IMR-90 (cell line): ENCODE measurements around the gene RAC2. TPM values are rescaled to one million over a fixed set of nuclear protein-coding genes. Genes with fewer than 3 reads are reported as not detected.

Experiments
- ATAC-seq: fragments of 200-7000 bp; cut with Tn5 transposase; 2 replicates; pipeline ENCODE4 v1.9.1; 2020; ENCODE audit warnings: low read depth, mild to moderate bottlenecking, moderate library complexity
- BruUV-seq: library from RNA; stranded (reverse); fragments of 400-500 nt; replicated peaks from 2 replicates; lab custom pipeline; 2021; lab: Mats Ljungman, UMichigan
- CTCF ChIA-PET: fragments of 300-600 bp; formaldehyde crosslinking; extraction: SDS; loops from one replicate; lab custom pipeline; 2021; ENCODE audit warnings: antibody characterized with exemption; lab: Yijun Ruan, JAX
- POLR2A ChIA-PET: fragments of 300-600 bp; sonication (Branson Sonifier 250); formaldehyde crosslinking; loops from one replicate; lab custom pipeline; 2022; ENCODE audit warnings: antibody characterized with exemption; ENCODE audit not compliant: unreplicated experiment; lab: Charles Lee
- DNase-seq: peaks from one replicate; pipeline ENCODE4 v3.0.0; 2013
- H2AFZ ChIP-seq: replicated peaks from 2 replicates; pipeline ENCODE3; 2013; ENCODE audit warnings: low read length, mild to moderate bottlenecking; ENCODE audit not compliant: poor library complexity
- H2AK5ac ChIP-seq: 2 replicates; pipeline ENCODE4 v1.6.1; 2013; ENCODE audit warnings: low read depth, low read length, inconsistent platforms
- H2AK9ac ChIP-seq: replicated peaks from 2 replicates; pipeline ENCODE3; 2013; ENCODE audit warnings: mild to moderate bottlenecking, low read depth, low read length, moderate library complexity; ENCODE audit not compliant: poor library complexity
- H2BK120ac ChIP-seq: 2 replicates; pipeline ENCODE4 v1.6.1; 2013; ENCODE audit warnings: low read depth, low read length, inconsistent platforms
- H2BK15ac ChIP-seq: 3 replicates; pipeline ENCODE4 v1.6.1; 2013; ENCODE audit warnings: low read depth, low read length, inconsistent platforms
- H2BK20ac ChIP-seq: 2 replicates; pipeline ENCODE4 v1.6.1; 2013; ENCODE audit warnings: low read depth, mild to moderate bottlenecking, inconsistent platforms, low read length, moderate library complexity
- H2BK5ac ChIP-seq: 2 replicates; pipeline ENCODE4 v1.6.1; 2013; ENCODE audit warnings: mild to moderate bottlenecking, low read depth, low read length, inconsistent platforms; ENCODE audit not compliant: poor library complexity, severe bottlenecking
- H3K14ac ChIP-seq: replicated peaks from 2 replicates; pipeline ENCODE4 v1.6.1; 2013; ENCODE audit warnings: low read depth, low read length, inconsistent platforms
- H3K18ac ChIP-seq: 2 replicates; pipeline ENCODE4 v1.6.1; 2013; ENCODE audit warnings: low read depth, low read length, control low read depth
- H3K23ac ChIP-seq: 2 replicates; pipeline ENCODE4 v1.6.1; 2013; ENCODE audit warnings: low read depth, low read length, inconsistent platforms
- H3K27ac ChIP-seq: 2 replicates; pipeline ENCODE4 v1.5.1; 2013; ENCODE audit warnings: mild to moderate bottlenecking, control low read depth, low read length; ENCODE audit not compliant: insufficient read depth
- H3K27me3 ChIP-seq: 2 replicates; pipeline ENCODE4 v1.6.1; 2013; ENCODE audit warnings: low read length; ENCODE audit not compliant: control insufficient read depth, insufficient read depth
- H3K36me3 ChIP-seq: 2 replicates; pipeline ENCODE4 v1.6.1; 2013; ENCODE audit warnings: low read length, mixed read lengths; ENCODE audit not compliant: control insufficient read depth, insufficient read depth
- H3K4ac ChIP-seq: 2 replicates; pipeline ENCODE4 v1.6.1; 2013; ENCODE audit warnings: low read depth, low read length, inconsistent platforms
- H3K4me1 ChIP-seq: 2 replicates; pipeline ENCODE4 v1.6.1; 2013; ENCODE audit warnings: low read length, mixed read lengths; ENCODE audit not compliant: control insufficient read depth, insufficient read depth
- H3K4me2 ChIP-seq: 2 replicates; pipeline ENCODE4 v1.6.1; 2013; ENCODE audit warnings: low read depth, mild to moderate bottlenecking, control low read depth, low read length, moderate library complexity
- H3K4me3 ChIP-seq: 2 replicates; pipeline ENCODE4 v1.5.1; 2013; ENCODE audit warnings: low read depth, mild to moderate bottlenecking, control low read depth, low read length, moderate library complexity; ENCODE audit not compliant: insufficient read depth
- H3K56ac ChIP-seq: 2 replicates; pipeline ENCODE4 v1.6.1; 2013; ENCODE audit warnings: low read length, inconsistent platforms; ENCODE audit not compliant: insufficient read depth; ENCODE audit errors: extremely low read depth
- H3K79me1 ChIP-seq, 2 experiments: 2 replicates each; pipeline ENCODE4 v1.6.1; 2013; ENCODE audit warnings: low read length in 2 of 2, inconsistent platforms in 1 of 2, low read depth in 1 of 2
- H3K9ac ChIP-seq: 2 replicates; pipeline ENCODE4 v1.6.1; 2013; ENCODE audit warnings: low read depth, low read length, control low read depth
- H3K9me1 ChIP-seq: 2 replicates; pipeline ENCODE4 v1.6.1; 2013; ENCODE audit warnings: low read length, inconsistent platforms; ENCODE audit not compliant: insufficient read depth
- H3K9me3 ChIP-seq: 2 replicates; pipeline ENCODE4 v1.6.1; 2013; ENCODE audit warnings: low read length; ENCODE audit not compliant: control insufficient read depth, insufficient read depth
- H4K20me1 ChIP-seq: 2 replicates; pipeline ENCODE4 v1.6.1; 2013; ENCODE audit warnings: low read length, inconsistent platforms; ENCODE audit not compliant: insufficient read depth
- H4K5ac ChIP-seq: 2 replicates; pipeline ENCODE4 v1.6.1; 2013; ENCODE audit warnings: mild to moderate bottlenecking, low read depth, low read length, control low read depth
- H4K8ac ChIP-seq, 2 experiments: 2 replicates each; pipeline ENCODE4 v1.6.1; 2013; ENCODE audit warnings: low read depth in 2 of 2, low read length in 2 of 2, control low read depth in 1 of 2, inconsistent platforms in 1 of 2
- H4K91ac ChIP-seq: 2 replicates; pipeline ENCODE4 v1.6.1; 2013; ENCODE audit warnings: low read depth, low read length, inconsistent platforms; ENCODE audit not compliant: insufficient read depth
- BHLHE40 ChIP-seq: fragments of 150-350 bp; IDR thresholded peaks from 2 replicates; pipeline ENCODE4 v1.6.1; 2016; ENCODE audit warnings: mild to moderate bottlenecking, low read depth, low read length
- CEBPB ChIP-seq: IDR thresholded peaks from 2 replicates; pipeline ENCODE4 v1.6.1; 2012; ENCODE audit warnings: low read depth, low read length, improper control_type of control experiment
- CHD1 ChIP-seq: IDR thresholded peaks from 2 replicates; pipeline ENCODE4 v1.6.1; 2012; ENCODE audit warnings: low read depth, low read length, improper control_type of control experiment
- FOS ChIP-seq: fragments of 150-350 bp; IDR thresholded peaks from 2 replicates; pipeline ENCODE4 v1.6.1; 2016; ENCODE audit warnings: low read depth, low read length
- MAFK ChIP-seq: IDR thresholded peaks from 2 replicates; pipeline ENCODE4 v1.6.1; 2012; ENCODE audit warnings: low read depth, low read length, improper control_type of control experiment
- MAZ ChIP-seq: IDR thresholded peaks from 2 replicates; pipeline ENCODE4 v1.6.1; 2012; ENCODE audit warnings: low read depth, mild to moderate bottlenecking, low read length, improper control_type of control experiment, moderate library complexity, borderline replicate concordance
- MXI1 ChIP-seq: IDR thresholded peaks from 2 replicates; pipeline ENCODE4 v1.6.1; 2012; ENCODE audit warnings: low read depth, mild to moderate bottlenecking, low read length, moderate library complexity, borderline replicate concordance
- NFE2L2 ChIP-seq: fragments of 150-350 bp; IDR thresholded peaks from 2 replicates; pipeline ENCODE4 v1.6.1; 2016; ENCODE audit warnings: low read depth, mild to moderate bottlenecking, low read length
- POLR2A ChIP-seq: IDR thresholded peaks from 2 replicates; pipeline ENCODE4 v1.6.1; 2012; ENCODE audit warnings: mild to moderate bottlenecking, low read depth, low read length
- RAD21 ChIP-seq: IDR thresholded peaks from 2 replicates; pipeline ENCODE4 v1.6.1; 2012; ENCODE audit warnings: low read length, improper control_type of control experiment
- RCOR1 ChIP-seq: IDR thresholded peaks from 2 replicates; pipeline ENCODE4 v1.6.1; 2012; ENCODE audit warnings: mild to moderate bottlenecking, low read length, improper control_type of control experiment; ENCODE audit not compliant: insufficient replicate concordance
- RFX5 ChIP-seq: IDR thresholded peaks from 2 replicates; pipeline ENCODE4 v1.8.0; 2012; ENCODE audit warnings: low read depth, mild to moderate bottlenecking, low read length, moderate library complexity
- SMC3 ChIP-seq: fragments of 150-350 bp; IDR thresholded peaks from 2 replicates; pipeline ENCODE4 v1.6.1; 2016; ENCODE audit warnings: low read depth, mild to moderate bottlenecking, antibody characterized with exemption, low read length, moderate library complexity
- WGBS, 2 experiments: methylation state at CpG; one replicate each; pipeline versions ENCODE4 v1.1.5 to v1.1.7; 2013; ENCODE audit warnings: missing lambda C conversion rate in 2 of 2; ENCODE audit not compliant: insufficient read length in 1 of 2; ENCODE audit errors: extremely low coverage in 2 of 2; 5-methylcytosine and 5-hydroxymethylcytosine counted together
- dilution Hi-C: fragments of 300-500 bp; cut with HindIII; formaldehyde crosslinking; loops from one replicate; pipeline ENCODE4 v1.14.3; 2018; ENCODE audit warnings: low sequenced_read_pairs; ENCODE audit not compliant: unreplicated experiment
- in situ Hi-C: fragments of 300-500 bp; cut with MboI; formaldehyde crosslinking; loops from 3 replicates; pipeline ENCODE4 v1.14.3; 2019; ENCODE audit warnings: low sequenced_read_pairs, inconsistent platforms, mixed read lengths
- intact Hi-C: fragments of 100-400 bp; cut with micrococcal nuclease; formaldehyde crosslinking; loops from 2 replicates; pipeline ENCODE4 v1.10.0; 2022
- polyA plus RNA-seq, 3 experiments: library from polyadenylated mRNA; depleted of rRNA; stranded (reverse); fragments of >200 nt; gene quantifications; 2 replicates each; pipeline ENCODE4 v1.2.3, GENCODE V29; 2012; ENCODE audit warnings: low replicate concordance in 1 of 3
- total RNA-seq: library from RNA; depleted of rRNA; stranded (reverse); fragments of >200 nt; gene quantifications from 2 replicates; pipeline ENCODE4 v1.2.3, GENCODE V29; 2012
- TF ChIP-seq, protein P1 (sequence below): conservative IDR thresholded peaks from 2 replicates; pipeline ENCODE4 v1.5.1; 2012; ENCODE audit warnings: mild to moderate bottlenecking, low read depth, low read length, improper control_type of control experiment
- TF ChIP-seq, protein P2 (sequence below): fragments of 150-350 bp; IDR thresholded peaks from 2 replicates; pipeline ENCODE4 v1.6.1; 2017; ENCODE audit warnings: mild to moderate bottlenecking, antibody characterized with exemption, low read length, low read depth
- TF ChIP-seq, protein P3 (sequence below): fragments of 150-350 bp; IDR thresholded peaks from 2 replicates; pipeline ENCODE4 v1.6.1; 2016; ENCODE audit warnings: low read depth, mild to moderate bottlenecking, low read length, moderate library complexity, borderline replicate concordance

The RAC2 gene
- total and polyA plus RNA-seq, 2 of the 4 experiments (the other 2 are of a cell fraction), result 10.0 to 72.3 TPM

DNA sequence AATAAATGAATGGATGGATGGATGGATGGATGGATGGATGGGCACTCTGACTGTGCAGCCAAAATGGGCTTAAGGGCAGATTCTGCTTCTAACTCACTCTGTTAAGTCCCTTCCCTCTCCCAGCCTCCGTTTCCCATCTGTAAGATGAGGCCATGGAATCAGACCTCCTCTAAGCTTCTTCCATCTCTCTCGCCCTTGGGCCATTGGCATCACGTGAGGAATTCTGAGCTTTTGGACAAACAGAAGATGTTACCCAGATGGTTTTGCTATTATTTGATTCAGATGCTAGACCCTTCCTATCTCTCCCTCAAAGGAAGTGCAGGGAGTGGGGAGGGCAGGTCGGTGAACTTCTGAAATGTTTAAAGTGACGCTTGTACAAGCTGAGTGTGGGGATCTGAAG is 34.2 kb upstream of the RAC2 start:
- Histone ChIP-seq H3K4me3 (no peak overlapping the region), H3K18ac (no peak overlapping the region), H2BK5ac (no peak overlapping the region), H4K5ac (no peak overlapping the region), H2BK120ac (no peak overlapping the region; the same call in 1 of the 2 replicates), H2BK15ac (no peak overlapping the region), H3K9me1 (peaks cover 14% of the 10 kb centered on the region), H3K14ac (no peak overlapping the region), H2BK20ac (0 out of 2 replicates have a peak overlapping the region, but pooled peaks have one; percentile 4), H3K23ac (no peak overlapping the region), H2AK9ac (no peak overlapping the region), H3K4ac (no peak overlapping the region), H3K4me1 (peaks cover 3% of the 10 kb centered on the region), H3K9ac (no peak overlapping the region), H3K9me3 (peaks cover 5% of the 10 kb centered on the region), H3K27me3 (no peaks in the 10 kb centered on the region; the same call in 1 of the 2 replicates), H4K8ac (no peak overlapping the region), H3K36me3 (no peaks in the 10 kb centered on the region), H4K20me1 (no peaks in the 10 kb centered on the region), H2AFZ (no peak overlapping the region), H3K79me1 (no peaks in the 10 kb centered on the region), H4K91ac (no peak overlapping the region; the same call in 1 of the 2 replicates), H3K27ac (no peak overlapping the region), H3K4me2 (no peak overlapping the region), H3K56ac (no peak overlapping the region), H2AK5ac (peak overlapping the region; percentile 72)
- in situ Hi-C loops (no loop called here), intact Hi-C loops (no loop called here), dilution Hi-C loops (no loop called here)
- WGBS, 2 experiments, result no CpG with 5 or more reads among the region's 5 CpGs
- TF ChIP-seq, protein P1, sequence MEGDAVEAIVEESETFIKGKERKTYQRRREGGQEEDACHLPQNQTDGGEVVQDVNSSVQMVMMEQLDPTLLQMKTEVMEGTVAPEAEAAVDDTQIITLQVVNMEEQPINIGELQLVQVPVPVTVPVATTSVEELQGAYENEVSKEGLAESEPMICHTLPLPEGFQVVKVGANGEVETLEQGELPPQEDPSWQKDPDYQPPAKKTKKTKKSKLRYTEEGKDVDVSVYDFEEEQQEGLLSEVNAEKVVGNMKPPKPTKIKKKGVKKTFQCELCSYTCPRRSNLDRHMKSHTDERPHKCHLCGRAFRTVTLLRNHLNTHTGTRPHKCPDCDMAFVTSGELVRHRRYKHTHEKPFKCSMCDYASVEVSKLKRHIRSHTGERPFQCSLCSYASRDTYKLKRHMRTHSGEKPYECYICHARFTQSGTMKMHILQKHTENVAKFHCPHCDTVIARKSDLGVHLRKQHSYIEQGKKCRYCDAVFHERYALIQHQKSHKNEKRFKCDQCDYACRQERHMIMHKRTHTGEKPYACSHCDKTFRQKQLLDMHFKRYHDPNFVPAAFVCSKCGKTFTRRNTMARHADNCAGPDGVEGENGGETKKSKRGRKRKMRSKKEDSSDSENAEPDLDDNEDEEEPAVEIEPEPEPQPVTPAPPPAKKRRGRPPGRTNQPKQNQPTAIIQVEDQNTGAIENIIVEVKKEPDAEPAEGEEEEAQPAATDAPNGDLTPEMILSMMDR, result no peak
- TF ChIP-seq MXI1, result no peak
- no peak for TF ChIP-seq FOS
- no peak for TF ChIP-seq MAZ
- no peak for TF ChIP-seq RFX5
- TF ChIP-seq CHD1, result no peak
- TF ChIP-seq, protein P2, sequence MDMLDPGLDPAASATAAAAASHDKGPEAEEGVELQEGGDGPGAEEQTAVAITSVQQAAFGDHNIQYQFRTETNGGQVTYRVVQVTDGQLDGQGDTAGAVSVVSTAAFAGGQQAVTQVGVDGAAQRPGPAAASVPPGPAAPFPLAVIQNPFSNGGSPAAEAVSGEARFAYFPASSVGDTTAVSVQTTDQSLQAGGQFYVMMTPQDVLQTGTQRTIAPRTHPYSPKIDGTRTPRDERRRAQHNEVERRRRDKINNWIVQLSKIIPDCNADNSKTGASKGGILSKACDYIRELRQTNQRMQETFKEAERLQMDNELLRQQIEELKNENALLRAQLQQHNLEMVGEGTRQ, result no peak
- no peak for TF ChIP-seq POLR2A
- no peak for TF ChIP-seq RAD21
- TF ChIP-seq, protein P3, sequence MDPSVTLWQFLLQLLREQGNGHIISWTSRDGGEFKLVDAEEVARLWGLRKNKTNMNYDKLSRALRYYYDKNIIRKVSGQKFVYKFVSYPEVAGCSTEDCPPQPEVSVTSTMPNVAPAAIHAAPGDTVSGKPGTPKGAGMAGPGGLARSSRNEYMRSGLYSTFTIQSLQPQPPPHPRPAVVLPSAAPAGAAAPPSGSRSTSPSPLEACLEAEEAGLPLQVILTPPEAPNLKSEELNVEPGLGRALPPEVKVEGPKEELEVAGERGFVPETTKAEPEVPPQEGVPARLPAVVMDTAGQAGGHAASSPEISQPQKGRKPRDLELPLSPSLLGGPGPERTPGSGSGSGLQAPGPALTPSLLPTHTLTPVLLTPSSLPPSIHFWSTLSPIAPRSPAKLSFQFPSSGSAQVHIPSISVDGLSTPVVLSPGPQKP, result no peak
- no peak for TF ChIP-seq SMC3
- no peak for TF ChIP-seq NFE2L2
- no peak for TF ChIP-seq BHLHE40
- TF ChIP-seq MAFK, result no peak
- no peak for TF ChIP-seq RCOR1
- no peak for TF ChIP-seq CEBPB
- ATAC-seq (no peak), DNase-seq (no peak)
- ChIA-PET CTCF (interaction anchor here (1.0 kb wide), 1 partner anchor 9 kb away, joined by 3 read pairs; no protein-coding TSS in a partner anchor), POLR2A (interaction anchor here (0.6 kb wide), 1 partner anchor 313 kb away, joined by 3 read pairs; no protein-coding TSS in a partner anchor)
- BruUV-seq, result no TSS peak
